ENCODE results near the gene TUBG2. TPM values are rescaled to one million over a fixed set of nuclear protein-coding genes. Genes with fewer than 3 reads are reported as not detected.

TUBG2 gene
- total and polyA plus RNA-seq, 2 donors (not counting 1 experiment from before 2014, with no cell fraction given), result 16.7 to 19.0 TPM

GRCh38 chr17:42704837-42705494 lies 45.9 kb downstream of the TUBG2 start:
- Mint-ChIP-seq H3K9me3 (ENCODE audit: insufficient read depth) (no peaks in the 10 kb centered on the region), H3K4me3 (peak overlapping the region; percentile 43), H3K4me1 (peaks cover 50% of the 10 kb centered on the region), H3K27me3 (no peaks in the 10 kb centered on the region), H3K27ac (peak overlapping the region; percentile 79)
- H3K4me1 ChIP-seq (ENCODE audit: control insufficient read depth in 2 of 2, insufficient read depth in 2 of 2, low read length in 2 of 2), result peaks cover 33 to 70% of the 10 kb centered on the region in 2 donors
- ATAC-seq (ENCODE audit: low read depth) (peak; percentile 64), DNase-seq (peak; percentile 76)
- peaks cover 5% of the 10 kb centered on the region for H3K79me2 ChIP-seq (ENCODE audit: control insufficient read depth, insufficient read depth, low read length)
- peak overlapping the region; percentile 53 for H3K4me2 ChIP-seq (replicated peaks; ENCODE audit: low read depth, low read length, poor library complexity, severe bottlenecking)
- H2AFZ ChIP-seq (ENCODE audit: insufficient read depth, low read depth, low read length, poor library complexity, severe bottlenecking), result no peak overlapping the region
- H3K27ac ChIP-seq (ENCODE audit: low read length in 2 of 2), result peak overlapping the region; percentile 33 to 68
- no peak for TF ChIP-seq EZH2 (IDR thresholded peaks at IDR 0.05; ENCODE audit: borderline replicate concordance, insufficient read depth, low read depth, low read length, poor library complexity, severe bottlenecking)
- no peak for TF ChIP-seq CTCF (IDR thresholded peaks at IDR 0.05)
- peak overlapping the region; percentile 23 for H3K9ac ChIP-seq (ENCODE audit: low read length)
- no peak overlapping the region for H3K4me3 ChIP-seq (ENCODE audit: control extremely low read depth in 1 of 5, extremely low read depth in 1 of 5, insufficient read depth in 1 of 5, low read depth in 2 of 5, low read length in 4 of 5)
- peaks cover 2 to 67% of the 10 kb centered on the region in 2 experiments for H3K36me3 ChIP-seq (replicated peaks in 1 of 2; ENCODE audit: control extremely low read depth in 1 of 2, control insufficient read depth in 1 of 2, extremely low read depth in 1 of 2, insufficient read depth in 2 of 2, low read length in 1 of 2)
- CTCF ChIA-PET, result interaction anchor here (1.3 to 1.4 kb wide), 2 partner anchors 31 to 127 kb away, joined by 3 to 6 read pairs; partner anchors contain the start of gene PSMC3IP
- POLR2A ChIA-PET, result no interaction called here
- intact Hi-C loops (cut with micrococcal nuclease), result no loop called here
- H3K9me3 ChIP-seq (ENCODE audit: control extremely low read depth in 1 of 3, control insufficient read depth in 2 of 3, insufficient read depth in 1 of 3, low read length in 2 of 3), result no peaks in the 10 kb centered on the region
- 50% methylated on average over 4 of the region's 8 CpGs for WGBS (ENCODE audit: insufficient coverage)
- no peaks in the 10 kb centered on the region for H4K20me1 ChIP-seq (ENCODE audit: control insufficient read depth, insufficient read depth, low read length, poor library complexity, severe bottlenecking)
- no peaks in the 10 kb centered on the region for H3K27me3 ChIP-seq (replicated peaks in 1 of 4; ENCODE audit: control extremely low read depth in 1 of 4, control insufficient read depth in 3 of 4, insufficient read depth in 4 of 4, low read length in 3 of 4)

GRCh38 chr17:42706732-42707131 lies 47.6 kb downstream of the TUBG2 start:
- ATAC-seq (ENCODE audit: low read depth) (peak; percentile 19), DNase-seq (peak; percentile 38)
- Histone ChIP-seq H3K27ac (ENCODE audit: low read length in 2 of 2) (peak overlapping the region in 1 of 2 donors; percentile 26), H3K79me2 (ENCODE audit: control insufficient read depth, insufficient read depth, low read length) (no peaks in the 10 kb centered on the region), H4K20me1 (ENCODE audit: control insufficient read depth, insufficient read depth, low read length, poor library complexity, severe bottlenecking) (no peaks in the 10 kb centered on the region), H3K4me2 (replicated peaks; ENCODE audit: low read depth, low read length, poor library complexity, severe bottlenecking) (peak overlapping the region; percentile 20), H3K9ac (ENCODE audit: low read length) (no peak overlapping the region), H3K36me3 (replicated peaks in 1 of 2; ENCODE audit: control extremely low read depth in 1 of 2, control insufficient read depth in 1 of 2, extremely low read depth in 1 of 2, insufficient read depth in 2 of 2, low read length in 1 of 2) (peaks cover 2 to 69% of the 10 kb centered on the region in 2 experiments), H3K9me3 (ENCODE audit: control extremely low read depth in 1 of 3, control insufficient read depth in 2 of 3, insufficient read depth in 1 of 3, low read length in 2 of 3) (no peaks in the 10 kb centered on the region), H3K4me3 (ENCODE audit: control extremely low read depth in 1 of 5, extremely low read depth in 1 of 5, insufficient read depth in 1 of 5, low read depth in 2 of 5, low read length in 4 of 5) (no peak overlapping the region), H2AFZ (ENCODE audit: insufficient read depth, low read depth, low read length, poor library complexity, severe bottlenecking) (no peak overlapping the region), H3K27me3 (replicated peaks in 1 of 4; ENCODE audit: control extremely low read depth in 1 of 4, control insufficient read depth in 3 of 4, insufficient read depth in 4 of 4, low read length in 3 of 4) (no peaks in the 10 kb centered on the region), H3K4me1 (ENCODE audit: control insufficient read depth in 2 of 2, insufficient read depth in 2 of 2, low read length in 2 of 2) (peaks cover 33 to 63% of the 10 kb centered on the region in 2 donors)
- Mint-ChIP-seq H3K27ac (peak overlapping the region; percentile 77), H3K9me3 (ENCODE audit: insufficient read depth) (no peaks in the 10 kb centered on the region), H3K27me3 (no peaks in the 10 kb centered on the region), H3K4me1 (peaks cover 45% of the 10 kb centered on the region), H3K4me3 (peak overlapping the region; percentile 57)
- POLR2A ChIA-PET, result interaction anchor here (0.6 kb wide), 2 partner anchors 8 to 158 kb away, joined by 4 read pairs; no protein-coding TSS in a partner anchor
- intact Hi-C loops (cut with micrococcal nuclease), result no loop called here
- CTCF ChIA-PET, result interaction anchor here (0.9 to 1.8 kb wide), 2 partner anchors 57 to 128 kb away, joined by 4 to 5 read pairs; no protein-coding TSS in a partner anchor
- 0% methylated on average over 1 of the region's 5 CpGs for WGBS (ENCODE audit: insufficient coverage)
- TF ChIP-seq EZH2 (IDR thresholded peaks at IDR 0.05; ENCODE audit: borderline replicate concordance, insufficient read depth, low read depth, low read length, poor library complexity, severe bottlenecking), result no peak
- no peak for TF ChIP-seq CTCF (IDR thresholded peaks at IDR 0.05)
